GM12874 (cell line): Measurements from ENCODE around the gene AXIN2.

Experiments
- CTCF ChIP-seq: IDR thresholded peaks from 2 replicates; pipeline ENCODE4 v1.5.1; 2011; ENCODE audit warnings: low read depth, mild to moderate bottlenecking, control low read depth, low read length, moderate library complexity; ENCODE audit not compliant: insufficient read depth

Gene AXIN2

GRCh38 chr17:65573282-65573602, 11.8 kb upstream of the AXIN2 start:
- no peak for TF ChIP-seq CTCF

GRCh38 chr17:65572581-65573281, 11.3 kb upstream of the AXIN2 start:
- TF ChIP-seq CTCF, result no peak

GRCh38 chr17:65572186-65572580, 10.7 kb upstream of the AXIN2 start:
- no peak for TF ChIP-seq CTCF

GRCh38 chr17:65568918-65569317, 7.5 kb upstream of the AXIN2 start:
- no peak for TF ChIP-seq CTCF

- TF ChIP-seq CTCF, result no peak
Measured at GRCh38 chr17:65567566-65567965, 6.1 kb upstream of the AXIN2 start.

GRCh38 chr17:65565559-65565958, 4.1 kb upstream of the AXIN2 start:
- no peak for TF ChIP-seq CTCF

GRCh38 chr17:65564793-65565192, 3.3 kb upstream of the AXIN2 start:
- TF ChIP-seq CTCF, result no peak
